ENCODE data around the gene SCNN1G. TPM values are rescaled to one million over a fixed set of nuclear protein-coding genes. Genes with fewer than 3 reads are reported as not detected.

Gene SCNN1G
- total and polyA plus RNA-seq, 2 of the 13 experiments (the other 11 are each of a cell fraction or from before 2014, with no cell fraction given), result not detected

DNA sequence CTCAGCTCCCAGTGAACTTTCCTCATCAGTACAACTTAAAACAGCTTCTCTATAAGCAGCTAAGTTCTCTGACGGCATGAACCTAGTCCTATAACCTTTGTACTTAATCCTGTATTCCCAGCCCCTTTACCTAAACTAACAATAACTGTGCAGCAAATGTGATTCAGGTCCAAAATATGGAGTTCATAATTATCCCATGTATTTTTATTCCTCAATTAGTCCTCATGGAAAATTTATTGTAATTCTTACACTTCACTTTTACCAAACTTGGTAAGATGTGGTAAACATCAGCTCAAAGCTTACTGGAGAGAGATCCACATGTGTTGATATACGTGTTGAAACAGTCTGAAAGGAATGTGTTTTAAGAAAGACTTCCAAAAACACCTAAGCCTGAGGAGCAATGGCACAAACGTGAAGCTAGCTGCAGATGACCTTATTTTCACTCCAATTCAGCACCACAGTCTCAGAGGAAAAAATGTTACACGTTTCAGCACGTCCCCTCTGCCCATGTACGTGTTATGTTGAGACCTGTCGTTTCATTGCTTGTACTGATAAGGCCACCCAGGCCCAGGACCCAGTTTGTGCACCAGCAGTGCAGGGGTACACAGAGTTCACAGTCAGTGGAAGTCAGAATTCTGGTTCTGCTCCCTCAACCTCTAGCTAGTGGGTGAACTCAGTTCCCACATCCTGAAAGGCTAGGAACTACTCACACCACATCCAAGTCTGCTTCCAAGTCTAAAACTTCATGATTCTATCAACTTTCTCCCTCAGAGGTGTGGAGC lies 40.4 kb upstream of the SCNN1G start (continued):
- TF ChIP-seq KLF12 (CRISPR knock-in tag; IDR thresholded peaks at IDR 0.05; ENCODE audit: borderline replicate concordance) (no peak), RFX3 (CRISPR knock-in tag; IDR thresholded peaks at IDR 0.05) (no peak), ZNF24 (IDR thresholded peaks at IDR 0.05) (no peak), RBAK (CRISPR knock-in tag; IDR thresholded peaks at IDR 0.05) (no peak), ZNF569 (CRISPR knock-in tag; IDR thresholded peaks at IDR 0.05; ENCODE audit: borderline replicate concordance) (no peak), ZFYVE20 (CRISPR knock-in tag; IDR thresholded peaks at IDR 0.05; ENCODE audit: borderline replicate concordance, low read depth) (no peak), NBN (conservative IDR thresholded peaks at IDR 0.05) (no peak), CCDC6 (CRISPR knock-in tag; IDR thresholded peaks at IDR 0.05) (no peak)
- TF ChIP-seq, protein P1, sequence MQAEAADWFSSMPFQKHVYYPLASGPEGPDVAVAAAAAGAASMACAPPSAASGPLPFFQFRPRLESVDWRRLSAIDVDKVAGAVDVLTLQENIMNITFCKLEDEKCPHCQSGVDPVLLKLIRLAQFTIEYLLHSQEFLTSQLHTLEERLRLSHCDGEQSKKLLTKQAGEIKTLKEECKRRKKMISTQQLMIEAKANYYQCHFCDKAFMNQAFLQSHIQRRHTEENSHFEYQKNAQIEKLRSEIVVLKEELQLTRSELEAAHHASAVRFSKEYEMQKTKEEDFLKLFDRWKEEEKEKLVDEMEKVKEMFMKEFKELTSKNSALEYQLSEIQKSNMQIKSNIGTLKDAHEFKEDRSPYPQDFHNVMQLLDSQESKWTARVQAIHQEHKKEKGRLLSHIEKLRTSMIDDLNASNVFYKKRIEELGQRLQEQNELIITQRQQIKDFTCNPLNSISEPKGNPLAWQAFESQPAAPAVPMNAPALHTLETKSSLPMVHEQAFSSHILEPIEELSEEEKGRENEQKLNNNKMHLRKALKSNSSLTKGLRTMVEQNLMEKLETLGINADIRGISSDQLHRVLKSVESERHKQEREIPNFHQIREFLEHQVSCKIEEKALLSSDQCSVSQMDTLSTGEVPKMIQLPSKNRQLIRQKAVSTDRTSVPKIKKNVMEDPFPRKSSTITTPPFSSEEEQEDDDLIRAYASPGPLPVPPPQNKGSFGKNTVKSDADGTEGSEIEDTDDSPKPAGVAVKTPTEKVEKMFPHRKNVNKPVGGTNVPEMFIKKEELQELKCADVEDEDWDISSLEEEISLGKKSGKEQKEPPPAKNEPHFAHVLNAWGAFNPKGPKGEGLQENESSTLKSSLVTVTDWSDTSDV (CRISPR knock-in tag; IDR thresholded peaks at IDR 0.05), result no peak

DNA sequence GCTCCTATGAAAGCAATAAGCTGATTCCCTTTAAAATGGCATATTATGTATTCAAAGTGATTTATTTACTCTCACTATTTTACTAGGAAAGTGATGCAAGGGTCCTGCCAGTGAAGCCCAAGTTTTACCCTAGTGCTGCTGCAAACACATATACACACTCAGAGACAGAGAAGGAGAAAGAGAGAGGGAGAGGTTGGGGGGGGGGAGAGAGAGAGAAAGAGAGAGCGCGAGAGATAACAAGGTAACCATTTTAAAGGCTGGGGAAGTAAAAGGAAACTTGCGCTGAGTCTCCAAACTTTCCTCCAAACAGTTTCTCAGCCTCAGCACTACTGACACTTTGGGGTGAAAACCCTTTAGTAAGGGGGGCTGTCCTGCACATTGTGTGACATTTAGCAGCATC lies 39.2 kb upstream of the SCNN1G start:
- Histone ChIP-seq H3K36me3 (replicated peaks in 1 of 2; ENCODE audit: control insufficient read depth in 1 of 2, insufficient read depth in 2 of 2, low read length in 2 of 2) (no peaks in the 10 kb centered on the region; a peak in 1 of 5 replicates), H3K4me2 (ENCODE audit: low read depth, low read length) (peak overlapping the region; percentile 90; the same call in 1 of the 2 replicates), H2AFZ (ENCODE audit: low read length) (no peak overlapping the region), H4K20me1 (ENCODE audit: insufficient read depth, low read length) (peaks cover 17% of the 10 kb centered on the region), H3K4me3 (replicated peaks in 1 of 3; ENCODE audit: insufficient read depth in 1 of 3, low read depth in 2 of 3, low read length in 3 of 3) (0 out of 6 replicates have a peak overlapping the region, but pooled peaks of 1 of the 3 experiments have one; percentile 1), H3K27ac (ENCODE audit: extremely low read length, insufficient read depth, low read length) (peak overlapping the region; percentile 81), H3K9me3 (ENCODE audit: low read length) (no peaks in the 10 kb centered on the region), H3K4me1 (ENCODE audit: insufficient read depth, low read length) (peaks cover 99% of the 10 kb centered on the region), H3K27me3 (ENCODE audit: control insufficient read depth in 1 of 2, insufficient read depth in 2 of 2, low read length in 2 of 2) (no peaks in the 10 kb centered on the region; a peak in 1 of 5 replicates), H3K79me2 (ENCODE audit: insufficient read depth, low read length) (peaks cover 100% of the 10 kb centered on the region), H3K9ac (ENCODE audit: insufficient read depth, low read depth, low read length) (no peak overlapping the region)
- ChIA-PET CTCF (ENCODE audit: low intra/inter-chr PET ratio, low total read pairs) (no interaction called here), POLR2A (interaction anchor here (0.7 to 3.9 kb wide), 4 partner anchors 9 to 50 kb away, joined by 3 to 22 read pairs (median 20); no protein-coding TSS in a partner anchor)
- in situ Hi-C loops (cut with HindIII; ENCODE audit: extremely low pct_ligation_motif_present, low pct_unique_long_range_greater_than_20kb) (loop anchor here (5.0 to 10.0 kb wide), 2 partner anchors 36 to 59 kb away; no protein-coding TSS in a partner anchor), intact Hi-C loops (cut with micrococcal nuclease; ENCODE audit: unreplicated experiment) (loop anchor here (5.0 kb wide), 1 partner anchor 51 kb away; no protein-coding TSS in a partner anchor)
- FAIRE-seq (no peak), DNase-seq (ENCODE audit: low spot score) (no peak), ATAC-seq (no peak)
- TF ChIP-seq PCBP2 (optimal IDR thresholded peaks at IDR 0.05; ENCODE audit: low read depth, low read length, poor library complexity, severe bottlenecking), result peak; percentile 28
- TF ChIP-seq, protein P2, sequence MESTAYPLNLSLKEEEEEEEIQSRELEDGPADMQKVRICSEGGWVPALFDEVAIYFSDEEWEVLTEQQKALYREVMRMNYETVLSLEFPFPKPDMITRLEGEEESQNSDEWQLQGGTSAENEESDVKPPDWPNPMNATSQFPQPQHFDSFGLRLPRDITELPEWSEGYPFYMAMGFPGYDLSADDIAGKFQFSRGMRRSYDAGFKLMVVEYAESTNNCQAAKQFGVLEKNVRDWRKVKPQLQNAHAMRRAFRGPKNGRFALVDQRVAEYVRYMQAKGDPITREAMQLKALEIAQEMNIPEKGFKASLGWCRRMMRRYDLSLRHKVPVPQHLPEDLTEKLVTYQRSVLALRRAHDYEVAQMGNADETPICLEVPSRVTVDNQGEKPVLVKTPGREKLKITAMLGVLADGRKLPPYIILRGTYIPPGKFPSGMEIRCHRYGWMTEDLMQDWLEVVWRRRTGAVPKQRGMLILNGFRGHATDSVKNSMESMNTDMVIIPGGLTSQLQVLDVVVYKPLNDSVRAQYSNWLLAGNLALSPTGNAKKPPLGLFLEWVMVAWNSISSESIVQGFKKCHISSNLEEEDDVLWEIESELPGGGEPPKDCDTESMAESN (CRISPR knock-in tag; conservative IDR thresholded peaks at IDR 0.05), result no peak
- TF ChIP-seq, protein P3, sequence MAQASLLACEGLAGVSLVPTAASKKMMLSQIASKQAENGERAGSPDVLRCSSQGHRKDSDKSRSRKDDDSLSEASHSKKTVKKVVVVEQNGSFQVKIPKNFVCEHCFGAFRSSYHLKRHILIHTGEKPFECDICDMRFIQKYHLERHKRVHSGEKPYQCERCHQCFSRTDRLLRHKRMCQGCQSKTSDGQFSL (CRISPR knock-in tag; IDR thresholded peaks at IDR 0.05), result 0 out of 2 replicates have a peak, but pooled peaks have one; percentile 44
- TF ChIP-seq PAWR (CRISPR knock-in tag; IDR thresholded peaks at IDR 0.05; ENCODE audit: borderline replicate concordance), result no peak
- no peak for TF ChIP-seq ATAD3A (CRISPR knock-in tag; IDR thresholded peaks at IDR 0.05)
- TF ChIP-seq SMARCE1 (IDR thresholded peaks at IDR 0.05; ENCODE audit: borderline replicate concordance), result no peak
- no peak for TF ChIP-seq U2AF2 (IDR thresholded peaks at IDR 0.05; ENCODE audit: low read depth, low read length)
- no TSS peak for BruUV-seq (replicated peaks)
- 97% methylated on average over 3 of the region's 3 CpGs for WGBS (ENCODE audit: low lambda C conversion rate)

All from HepG2 (cell line).